CD14-positive monocyte (primary cell): ENCODE measurements around the gene HHEX. TPM values are rescaled to one million over a fixed set of nuclear protein-coding genes. Genes with fewer than 3 reads are reported as not detected.

Experiments used
- DNase-seq, 3 donors: peaks; one replicate each; pipeline ENCODE4 v3.0.0-alpha.2; 2011 to 2022
- H2AFZ ChIP-seq: 2 replicates; pipeline ENCODE4 v1.6.0; 2012; ENCODE audit warnings: mild to moderate bottlenecking, low read depth, low read length, inconsistent platforms; ENCODE audit not compliant: insufficient read depth, poor library complexity, severe bottlenecking
- H3K27ac ChIP-seq, 2 donors: 1 replicate in 1 of 2; 2 replicates in 1 of 2; pipeline ENCODE4 v1.5.1; 2012 to 2013; ENCODE audit warnings: low read length in 2 of 2, control low read depth in 1 of 2, inconsistent platforms in 1 of 2, low read depth in 1 of 2, mild to moderate bottlenecking in 1 of 2
- H3K27me3 ChIP-seq, 2 donors: one replicate each; pipeline versions ENCODE4 v1.6.0 to v1.6.1; 2011 to 2013; ENCODE audit warnings: low read length in 2 of 2; ENCODE audit not compliant: control insufficient read depth in 2 of 2, insufficient read depth in 2 of 2
- H3K36me3 ChIP-seq, 2 donors: replicated peaks in 1 of 2; 1 replicate in 1 of 2; 2 replicates in 1 of 2; pipeline versions ENCODE4 v1.5.1 to v1.6.1; 2012 to 2013; ENCODE audit warnings: low read length in 2 of 2, control low read depth in 1 of 2, inconsistent platforms in 1 of 2, mild to moderate bottlenecking in 1 of 2; ENCODE audit not compliant: insufficient read depth in 2 of 2, control insufficient read depth in 1 of 2
- H3K4me1 ChIP-seq, 2 donors: 1 replicate in 1 of 2; 2 replicates in 1 of 2; pipeline versions ENCODE4 v1.5.1 to v1.6.1; 2012 to 2013; ENCODE audit warnings: low read length in 2 of 2, control low read depth in 1 of 2, inconsistent platforms in 1 of 2, mild to moderate bottlenecking in 1 of 2, moderate library complexity in 1 of 2; ENCODE audit not compliant: insufficient read depth in 2 of 2, control insufficient read depth in 1 of 2
- H3K4me2 ChIP-seq: replicated peaks from 2 replicates; pipeline ENCODE3; 2012; ENCODE audit warnings: low read length, moderate library complexity, mild to moderate bottlenecking; ENCODE audit not compliant: poor library complexity, severe bottlenecking; ENCODE audit errors: extremely low read depth
- H3K4me3 ChIP-seq, 3 experiments: fragments of 200-600 bp in 1 of 3; sonication (generic) in 1 of 3; replicated peaks in 1 of 3; 1 replicate in 2 of 3; 2 replicates in 1 of 3; pipeline ENCODE4 v1.5.1; 2011 to 2013; ENCODE audit warnings: low read length in 3 of 3, mild to moderate bottlenecking in 3 of 3, control low read depth in 2 of 3, low read depth in 2 of 3, inconsistent platforms in 1 of 3, moderate library complexity in 1 of 3
- H3K79me2 ChIP-seq: 2 replicates; pipeline ENCODE4 v1.6.0; 2012; ENCODE audit warnings: mild to moderate bottlenecking, control low read depth, inconsistent platforms, low read length, moderate library complexity; ENCODE audit not compliant: insufficient read depth
- H3K9ac ChIP-seq: 2 replicates; pipeline ENCODE4 v1.6.0; 2017; ENCODE audit warnings: low read length, mild to moderate bottlenecking; ENCODE audit not compliant: insufficient read depth, poor library complexity, severe bottlenecking
- H3K9me3 ChIP-seq, 2 donors: replicated peaks in 1 of 2; 1 replicate in 1 of 2; 2 replicates in 1 of 2; pipeline versions ENCODE4 v1.5.1 to v1.6.1; 2012 to 2013; ENCODE audit warnings: low read length in 2 of 2, control low read depth in 1 of 2; ENCODE audit not compliant: control insufficient read depth in 1 of 2, insufficient read depth in 1 of 2
- H4K20me1 ChIP-seq: 2 replicates; pipeline ENCODE4 v1.6.0; 2012; ENCODE audit warnings: mild to moderate bottlenecking, low read length, control low read depth, moderate library complexity; ENCODE audit not compliant: insufficient read depth
- H3K27ac Mint-ChIP-seq, 7 donors: one replicate each; pipeline ENCODE4 v1.8.0; 2020; ENCODE audit warnings: mild to moderate bottlenecking in 7 of 7, mixed read lengths in 7 of 7, moderate library complexity in 6 of 7, inconsistent platforms in 2 of 7
- H3K27me3 Mint-ChIP-seq, 3 donors: one replicate each; pipeline ENCODE4 v1.8.0; 2021 to 2022; ENCODE audit warnings: low read depth in 3 of 3, mild to moderate bottlenecking in 3 of 3, mixed read lengths in 3 of 3, moderate library complexity in 3 of 3, inconsistent platforms in 1 of 3
- H3K36me3 Mint-ChIP-seq, 2 donors: one replicate each; pipeline ENCODE4 v1.8.0; 2020; ENCODE audit warnings: mixed read lengths in 2 of 2, inconsistent platforms in 1 of 2, mild to moderate bottlenecking in 1 of 2
- H3K4me1 Mint-ChIP-seq: one replicate; pipeline ENCODE4 v1.8.0; 2020; ENCODE audit warnings: mild to moderate bottlenecking, mixed read lengths
- H3K4me3 Mint-ChIP-seq, 2 donors: one replicate each; pipeline ENCODE4 v1.8.0; 2020; ENCODE audit warnings: mild to moderate bottlenecking in 2 of 2, mixed read lengths in 2 of 2, moderate library complexity in 1 of 2
- H3K9me3 Mint-ChIP-seq, 7 donors: one replicate each; pipeline ENCODE4 v1.8.0; 2020 to 2022; ENCODE audit warnings: mixed read lengths in 7 of 7, mild to moderate bottlenecking in 6 of 7, moderate library complexity in 6 of 7, inconsistent platforms in 2 of 7
- CTCF ChIP-seq: fragments of 200-600 bp; IDR thresholded peaks from one replicate; pipeline ENCODE4 v1.8.0; 2022; ENCODE audit warnings: antibody characterized with exemption, mild to moderate bottlenecking
- WGBS: methylation state at CpG from one replicate; pipeline ENCODE4 v1.1.5; 2013; ENCODE audit warnings: missing lambda C conversion rate; ENCODE audit not compliant: insufficient coverage; 5-methylcytosine and 5-hydroxymethylcytosine counted together
- intact Hi-C, 2 donors: fragments of 100-400 bp; cut with micrococcal nuclease; formaldehyde crosslinking; loops; one replicate each; pipeline versions ENCODE4 v1.15.0 to v1.15.1; 2023
- polyA plus RNA-seq, 3 donors: library from polyadenylated mRNA; depleted of rRNA in 1 of 3; unstranded in 2 of 3; stranded (reverse) in 1 of 3; fragments of 300-500 nt in 2 of 3; fragments of >200 nt in 1 of 3; fragmentation: Illumina TruSeq in 2 of 3; gene quantifications; 1 replicate in 2 of 3; 2 replicates in 1 of 3; pipeline ENCODE4 v1.2.3, GENCODE V29; 2012 to 2021

HHEX gene
- polyA plus RNA-seq, 3 donors = 33.6 to 54.6 (median 51.2) TPM

- Histone ChIP-seq H3K9ac (no peak overlapping the region), H3K27ac (no peak overlapping the region), H4K20me1 (no peaks in the 10 kb centered on the region), H3K9me3 (peaks cover 16 to 18% of the 10 kb centered on the region in 2 donors), H3K4me1 (no peaks in the 10 kb centered on the region), H3K36me3 (no peaks in the 10 kb centered on the region), H3K27me3 (no peaks in the 10 kb centered on the region), H3K4me2 (no peak overlapping the region), H3K79me2 (no peaks in the 10 kb centered on the region), H3K4me3 (no peak overlapping the region), H2AFZ (no peak overlapping the region)
- intact Hi-C loops = no loop called here
- no peak for TF ChIP-seq CTCF
- Mint-ChIP-seq H3K9me3 (peaks cover 18 to 47% (median 37%) of the 10 kb centered on the region in 7 donors), H3K36me3 (peaks cover 0 to 5% of the 10 kb centered on the region in 2 donors), H3K27ac (no peak overlapping the region), H3K4me3 (no peak overlapping the region), H3K27me3 (peaks cover 0 to 3% (median 0%) of the 10 kb centered on the region in 3 donors), H3K4me1 (peaks cover 6% of the 10 kb centered on the region)
- DNase-seq = no peak
Measured at GRCh38 chr10:92664322-92664721, 25.4 kb upstream of the HHEX start.

GRCh38 chr10:92667078-92667477, 22.7 kb upstream of the HHEX start:
- Histone ChIP-seq H2AFZ (no peak overlapping the region), H3K4me2 (no peak overlapping the region), H3K36me3 (no peaks in the 10 kb centered on the region), H4K20me1 (no peaks in the 10 kb centered on the region), H3K27ac (no peak overlapping the region), H3K4me3 (no peak overlapping the region), H3K9me3 (peaks cover 14 to 16% of the 10 kb centered on the region in 2 donors), H3K4me1 (no peaks in the 10 kb centered on the region), H3K27me3 (no peaks in the 10 kb centered on the region), H3K9ac (no peak overlapping the region), H3K79me2 (no peaks in the 10 kb centered on the region)
- no peaks in the 10 kb centered on the region for H3K27me3 Mint-ChIP-seq
- no CpG with 5 or more reads among the region's 6 CpGs for WGBS
- intact Hi-C loops = no loop called here
- no peak for DNase-seq
- H3K9me3 Mint-ChIP-seq = peaks cover 18 to 39% (median 29%) of the 10 kb centered on the region in 7 donors
- TF ChIP-seq CTCF = no peak
- no peak overlapping the region for H3K4me3 Mint-ChIP-seq
- peaks cover 0 to 5% of the 10 kb centered on the region in 2 donors for H3K36me3 Mint-ChIP-seq
- no peak overlapping the region for H3K27ac Mint-ChIP-seq
- H3K4me1 Mint-ChIP-seq = peaks cover 6% of the 10 kb centered on the region
